ENCODE results near the gene STOML3. TPM values are rescaled to one million over a fixed set of nuclear protein-coding genes. Genes with fewer than 3 reads are reported as not detected.

Gene STOML3, protein sequence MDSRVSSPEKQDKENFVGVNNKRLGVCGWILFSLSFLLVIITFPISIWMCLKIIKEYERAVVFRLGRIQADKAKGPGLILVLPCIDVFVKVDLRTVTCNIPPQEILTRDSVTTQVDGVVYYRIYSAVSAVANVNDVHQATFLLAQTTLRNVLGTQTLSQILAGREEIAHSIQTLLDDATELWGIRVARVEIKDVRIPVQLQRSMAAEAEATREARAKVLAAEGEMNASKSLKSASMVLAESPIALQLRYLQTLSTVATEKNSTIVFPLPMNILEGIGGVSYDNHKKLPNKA
- not detected in 2 replicates for total RNA-seq

DNA sequence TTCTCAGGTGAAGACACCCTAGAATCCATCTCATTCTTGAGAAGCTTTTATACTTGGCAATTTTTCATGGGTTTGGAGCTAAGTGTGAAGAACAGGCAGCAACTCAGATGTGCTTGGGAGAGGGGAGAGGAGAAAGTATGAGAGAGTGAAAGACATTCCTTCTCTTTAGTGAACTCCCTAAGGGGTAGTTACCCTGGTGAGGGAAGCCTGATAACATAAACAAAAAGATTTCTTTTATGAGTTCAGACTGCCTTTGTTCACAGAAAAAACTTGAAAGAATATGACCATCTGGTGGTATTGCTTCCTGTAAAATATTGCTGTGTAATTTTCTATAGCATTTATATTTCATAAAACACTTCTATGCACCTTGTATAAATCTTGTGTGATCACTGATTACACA lies at the start of gene STOML3:
TSS of gene STOML3 (minus strand) at position 139 of the 400 bp plus-strand sequence. CDS start at position 29, 110 bp downstream.

DNA sequence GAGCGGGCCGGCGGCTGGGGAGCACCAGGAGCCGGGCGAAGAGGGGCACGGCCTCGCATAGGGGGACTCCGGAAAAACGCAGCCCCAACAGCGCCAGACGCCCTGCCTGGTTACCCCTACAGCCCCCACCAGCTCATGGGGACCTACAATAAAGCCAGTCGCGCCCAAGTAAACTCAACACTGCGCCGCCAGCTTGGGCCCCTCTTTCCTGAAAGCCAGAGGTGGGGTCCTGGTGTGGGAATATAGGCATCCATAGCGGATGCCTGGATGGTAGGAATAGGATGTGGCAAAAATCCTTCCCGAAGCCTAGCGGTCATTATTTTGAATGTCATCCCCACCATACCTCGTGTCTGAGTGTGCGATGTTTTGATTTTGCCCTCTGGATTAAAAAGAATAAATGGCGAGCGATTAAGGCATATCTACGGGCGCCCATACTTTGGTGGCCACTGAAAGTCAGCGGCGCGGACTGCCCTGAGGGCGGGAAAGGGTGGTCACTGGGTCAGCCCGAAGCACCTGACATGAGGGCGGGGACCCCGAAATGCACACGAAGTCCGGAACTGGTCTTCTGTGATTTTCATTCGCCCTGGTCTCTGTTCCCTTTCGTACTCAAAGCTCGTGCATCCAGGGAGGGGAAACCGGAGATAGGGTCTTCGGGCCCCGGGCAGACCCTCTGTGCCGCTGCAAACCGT lies 47.4 kb upstream of the STOML3 start, which contains the start of the genes NHLRC3 and PROSER1:
TSS of gene NHLRC3 (plus strand) at position 577 of the 689 bp plus-strand sequence. CDS start 184 bp downstream, outside the sequence.
TSS of gene PROSER1 (minus strand) at position 210 of the 689 bp plus-strand sequence. CDS start 847 bp downstream, outside the sequence.

Other genes with a start within 250 kb of the STOML3 start
- gene PROSER1, start 47.3 kb upstream of the STOML3 start, total RNA-seq = 5.2 and 10.6 TPM in 2 replicates
- gene NHLRC3, start 47.6 kb upstream of the STOML3 start, total RNA-seq = 4.2 and 5.0 TPM in 2 replicates